HG02973 (cell line): ENCODE data around the gene MYBPH.

Source experiments
- ATAC-seq: cut with Tn5 transposase; IDR thresholded peaks from one replicate; pipeline ENCODE4 v1.9.1; 2021; ENCODE audit warnings: moderate library complexity; ENCODE audit not compliant: unreplicated experiment

Gene MYBPH

GRCh38 chr1:203200916-203201315 is 25.3 kb upstream of the MYBPH start:
- no peak for ATAC-seq

- ATAC-seq: no peak
Observed at GRCh38 chr1:203199816-203200571, 24.4 kb upstream of the MYBPH start.

- ATAC-seq: no peak
Observed at GRCh38 chr1:203199481-203199815, 23.8 kb upstream of the MYBPH start.

GRCh38 chr1:203199002-203199401 is 23.4 kb upstream of the MYBPH start:
- ATAC-seq: no peak

- ATAC-seq: no peak
Observed at GRCh38 chr1:203197625-203198024, 22.0 kb upstream of the MYBPH start.

GRCh38 chr1:203196371-203196770 is 20.7 kb upstream of the MYBPH start:
- no peak for ATAC-seq

GRCh38 chr1:203190949-203191348 is 15.3 kb upstream of the MYBPH start:
- ATAC-seq: no peak

GRCh38 chr1:203189951-203190352 is 14.3 kb upstream of the MYBPH start:
- no peak for ATAC-seq

GRCh38 chr1:203188686-203189232 is 13.1 kb upstream of the MYBPH start:
- no peak for ATAC-seq

GRCh38 chr1:203187689-203188264 is 12.2 kb upstream of the MYBPH start:
- ATAC-seq: no peak

- ATAC-seq: no peak
Observed at GRCh38 chr1:203187304-203187685, 11.7 kb upstream of the MYBPH start.

GRCh38 chr1:203186446-203187303 is 11.0 kb upstream of the MYBPH start, which contains the start of gene CHI3L1:
CHI3L1 (minus strand) TSS chr1:203186704; CDS start chr1:203186623, 81 bp downstream.
- ATAC-seq: no peak

- no peak for ATAC-seq
Observed at GRCh38 chr1:203186091-203186445, 10.4 kb upstream of the MYBPH start.

- no peak for ATAC-seq
Observed at GRCh38 chr1:203185585-203185984, 10.0 kb upstream of the MYBPH start.

- no peak for ATAC-seq
Observed at GRCh38 chr1:203185061-203185461, 9.4 kb upstream of the MYBPH start.

- no peak for ATAC-seq
Observed at GRCh38 chr1:203184467-203184866, 8.8 kb upstream of the MYBPH start.

GRCh38 chr1:203183828-203184227 is 8.2 kb upstream of the MYBPH start:
- no peak for ATAC-seq

GRCh38 chr1:203182387-203182953 is 6.8 kb upstream of the MYBPH start:
- ATAC-seq: no peak

- ATAC-seq: no peak
Observed at GRCh38 chr1:203181586-203182386, 6.2 kb upstream of the MYBPH start.

- ATAC-seq: no peak
Observed at GRCh38 chr1:203180611-203181330, 5.1 kb upstream of the MYBPH start.
